SU-DHL-6 (cell line): ENCODE results near the gene MSANTD1.

ENCODE experiments used
- H2AFZ ChIP-seq: fragments of 200-600 bp; sonication (generic); 2 replicates; pipeline ENCODE4 v1.6.1; 2014; ENCODE audit warnings: low read depth, mild to moderate bottlenecking, moderate library complexity, mixed read lengths, antibody characterized with exemption, low read length; ENCODE audit not compliant: severe bottlenecking
- H3F3A ChIP-seq: fragments of 200-600 bp; shearing (Covaris generic); 2 replicates; pipeline ENCODE4 v1.6.0; 2016; ENCODE audit warnings: antibody characterized with exemption, mild to moderate bottlenecking; ENCODE audit not compliant: insufficient read depth
- H3K27ac ChIP-seq: fragments of 200-600 bp; sonication (generic); 2 replicates; pipeline ENCODE4 v1.5.1; 2016; ENCODE audit warnings: low read depth, mild to moderate bottlenecking, low read length, moderate library complexity, mixed read lengths
- H3K27me3 ChIP-seq: fragments of 200-600 bp; sonication (generic), shearing (Covaris generic); 2 replicates; pipeline ENCODE4 v1.6.0; 2014; ENCODE audit warnings: mild to moderate bottlenecking, low read length
- H3K36me3 ChIP-seq: fragments of 200-600 bp; sonication (generic); 2 replicates; pipeline ENCODE4 v1.6.1; 2014; ENCODE audit warnings: mild to moderate bottlenecking, low read length, mixed read lengths
- H3K4me2 ChIP-seq: fragments of 300-600, 200-600 bp; shearing (Covaris generic), sonication (generic); 2 replicates; pipeline ENCODE4 v1.6.0; 2014; ENCODE audit warnings: low read length, low read depth, mild to moderate bottlenecking; ENCODE audit not compliant: poor library complexity, severe bottlenecking
- H3K4me3 ChIP-seq: fragments of 200-600 bp; sonication (generic); 2 replicates; pipeline ENCODE4 v1.5.1; 2014; ENCODE audit warnings: antibody characterized with exemption, low read length, mild to moderate bottlenecking, mixed read lengths; ENCODE audit not compliant: insufficient read depth, poor library complexity, severe bottlenecking
- H3K79me2 ChIP-seq: fragments of 200-600 bp; sonication (generic); 2 replicates; pipeline ENCODE4 v1.6.1; 2014; ENCODE audit warnings: mild to moderate bottlenecking, low read length, moderate library complexity; ENCODE audit not compliant: insufficient read depth
- H3K9ac ChIP-seq: fragments of 200-600 bp; sonication (generic); 2 replicates; pipeline ENCODE4 v1.7.0; 2014; ENCODE audit warnings: mild to moderate bottlenecking, low read length
- H3K9me2 ChIP-seq: fragments of 200-600 bp; sonication (generic); replicated peaks from 2 replicates; pipeline ENCODE4 v1.6.1; 2014; ENCODE audit warnings: low read length; ENCODE audit not compliant: insufficient read depth
- H3K9me3 ChIP-seq: fragments of 200-600 bp; sonication (generic); 2 replicates; pipeline ENCODE4 v1.6.1; 2014; ENCODE audit warnings: low read length, mixed read lengths; ENCODE audit not compliant: insufficient read depth
- H4K20me1 ChIP-seq: fragments of 200-600 bp; sonication (generic); 2 replicates; pipeline ENCODE4 v1.6.1; 2014; ENCODE audit warnings: low read depth, mild to moderate bottlenecking, antibody characterized with exemption, low read length, moderate library complexity, mixed read lengths
- CTCF ChIP-seq: fragments of 200-600 bp; sonication (generic); IDR thresholded peaks from one replicate; pipeline ENCODE4 v1.5.1; 2017; ENCODE audit warnings: antibody characterized with exemption, mild to moderate bottlenecking, low read length, moderate library complexity; ENCODE audit not compliant: insufficient read depth, poor library complexity, severe bottlenecking
- EZH2phosphoT487 ChIP-seq: fragments of 200-600 bp; sonication (generic), shearing (Covaris generic); conservative IDR thresholded peaks from 2 replicates; pipeline ENCODE4 v1.6.1; 2018; ENCODE audit warnings: mild to moderate bottlenecking, antibody characterized with exemption, low read length, moderate library complexity, mixed read lengths

The MSANTD1 gene

GRCh38 chr4:3247399-3248177 lies 1.4 kb upstream of the MSANTD1 start:
- Histone ChIP-seq H3K9me2 (no peaks in the 10 kb centered on the region), H3K79me2 (no peaks in the 10 kb centered on the region), H3K9ac (no peak overlapping the region), H4K20me1 (no peaks in the 10 kb centered on the region), H3K27me3 (no peaks in the 10 kb centered on the region), H2AFZ (no peak overlapping the region), H3K36me3 (no peaks in the 10 kb centered on the region), H3K4me2 (no peak overlapping the region), H3K4me3 (no peak overlapping the region), H3K9me3 (no peaks in the 10 kb centered on the region), H3K27ac (no peak overlapping the region), H3F3A (no peaks in the 10 kb centered on the region)
- no peak for TF ChIP-seq EZH2phosphoT487

GRCh38 chr4:3248178-3248480 lies 830 bp upstream of the MSANTD1 start:
- Histone ChIP-seq H3K9ac (no peak overlapping the region), H3K79me2 (no peaks in the 10 kb centered on the region), H3K9me3 (no peaks in the 10 kb centered on the region), H3K36me3 (no peaks in the 10 kb centered on the region), H3F3A (no peaks in the 10 kb centered on the region), H3K27me3 (no peaks in the 10 kb centered on the region), H3K4me3 (no peak overlapping the region), H2AFZ (no peak overlapping the region), H3K9me2 (no peaks in the 10 kb centered on the region), H3K27ac (no peak overlapping the region), H4K20me1 (no peaks in the 10 kb centered on the region), H3K4me2 (no peak overlapping the region)
- no peak for TF ChIP-seq CTCF
- no peak for TF ChIP-seq EZH2phosphoT487

- H4K20me1 ChIP-seq, result no peaks in the 10 kb centered on the region
- H2AFZ ChIP-seq, result no peak overlapping the region
- H3K79me2 ChIP-seq, result no peaks in the 10 kb centered on the region
- no peaks in the 10 kb centered on the region for H3K9me2 ChIP-seq
- H3K9ac ChIP-seq, result no peak overlapping the region
- H3K27ac ChIP-seq, result no peak overlapping the region
- no peak overlapping the region for H3K4me3 ChIP-seq
- TF ChIP-seq EZH2phosphoT487, result no peak
- no peak for TF ChIP-seq CTCF
- no peaks in the 10 kb centered on the region for H3K9me3 ChIP-seq
- H3F3A ChIP-seq, result no peaks in the 10 kb centered on the region
- H3K36me3 ChIP-seq, result no peaks in the 10 kb centered on the region
- no peaks in the 10 kb centered on the region for H3K27me3 ChIP-seq
- no peak overlapping the region for H3K4me2 ChIP-seq
Observed at GRCh38 chr4:3249711-3250437, 915 bp downstream of the MSANTD1 start.

- Histone ChIP-seq H3K9me2 (no peaks in the 10 kb centered on the region), H3K27ac (no peak overlapping the region), H3K4me3 (no peak overlapping the region), H4K20me1 (no peaks in the 10 kb centered on the region), H3F3A (no peaks in the 10 kb centered on the region), H3K9me3 (no peaks in the 10 kb centered on the region), H3K9ac (no peak overlapping the region), H3K36me3 (no peaks in the 10 kb centered on the region), H3K79me2 (no peaks in the 10 kb centered on the region), H2AFZ (no peak overlapping the region), H3K27me3 (no peaks in the 10 kb centered on the region), H3K4me2 (no peak overlapping the region)
- TF ChIP-seq EZH2phosphoT487 (no peak), CTCF (no peak)
Observed at GRCh38 chr4:3250438-3250955, 1.5 kb downstream of the MSANTD1 start.
